Skeletal muscle tissue (tissue), 4 donors: Measurements from ENCODE around the gene DPYSL5. TPM values are rescaled to one million over a fixed set of nuclear protein-coding genes. Genes with fewer than 3 reads are reported as not detected.

Experiments used
- H3K27ac ChIP-seq: one replicate; pipeline ENCODE4 v1.7.0; 2013; ENCODE audit warnings: mild to moderate bottlenecking, low read depth, low read length, inconsistent platforms
- H3K27me3 ChIP-seq, 3 donors: one replicate each; pipeline ENCODE4 v1.7.0; 2013; ENCODE audit warnings: low read length in 3 of 3; ENCODE audit not compliant: control insufficient read depth in 3 of 3, insufficient read depth in 3 of 3
- H3K36me3 ChIP-seq, 3 donors: one replicate each; pipeline ENCODE4 v1.7.0; 2013; ENCODE audit warnings: low read length in 3 of 3; ENCODE audit not compliant: control insufficient read depth in 3 of 3, insufficient read depth in 3 of 3
- H3K4me1 ChIP-seq, 3 donors: one replicate each; pipeline ENCODE4 v1.7.0; 2013; ENCODE audit warnings: low read length in 3 of 3, mild to moderate bottlenecking in 3 of 3; ENCODE audit not compliant: control insufficient read depth in 3 of 3, insufficient read depth in 3 of 3
- H3K4me3 ChIP-seq, 3 donors: one replicate each; pipeline ENCODE4 v1.7.0; 2013; ENCODE audit warnings: low read length in 3 of 3
- H3K9ac ChIP-seq, 3 donors: one replicate each; pipeline ENCODE4 v1.7.0; 2013; ENCODE audit warnings: low read length in 3 of 3, mild to moderate bottlenecking in 3 of 3, moderate library complexity in 2 of 3, low read depth in 1 of 3
- H3K9me3 ChIP-seq, 3 donors: one replicate each; pipeline ENCODE4 v1.7.0; 2013; ENCODE audit warnings: low read length in 3 of 3; ENCODE audit not compliant: control insufficient read depth in 3 of 3
- total RNA-seq: library from RNA; depleted of rRNA; stranded (reverse); fragments of >200 nt; gene quantifications from one replicate; pipeline ENCODE4 v1.2.3, GENCODE V29; 2014
- donor health status: Osteomylitis.

DPYSL5 gene
- total RNA-seq, 1 donor from 2014 or later = 3.7 TPM

DNA sequence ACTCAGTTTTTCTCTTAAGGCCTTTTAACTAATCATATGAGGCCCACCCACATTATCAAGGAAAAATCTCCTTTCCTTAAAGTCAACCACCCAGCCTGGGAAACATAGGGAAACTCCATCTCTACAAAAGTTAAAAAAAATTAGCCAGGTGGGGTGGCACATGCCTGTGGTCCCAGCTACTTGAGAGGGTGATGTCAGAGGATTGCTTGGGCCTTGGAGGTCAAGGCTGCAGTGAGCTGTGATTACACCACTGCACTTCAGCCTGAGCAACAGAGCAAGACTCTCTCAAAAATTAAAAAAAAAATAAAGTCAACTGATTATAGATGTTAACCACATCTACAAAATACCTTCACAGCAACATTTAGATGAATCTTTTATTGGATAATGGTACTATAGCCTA lies 5.8 kb downstream of the DPYSL5 start:
- H3K9ac ChIP-seq = no peak overlapping the region
- no peaks in the 10 kb centered on the region for H3K36me3 ChIP-seq
- H3K9me3 ChIP-seq = no peaks in the 10 kb centered on the region
- peaks cover 19 to 32% (median 25%) of the 10 kb centered on the region in 3 donors for H3K27me3 ChIP-seq
- no peak overlapping the region for H3K4me3 ChIP-seq
- H3K27ac ChIP-seq = no peak overlapping the region
- peaks cover 14 to 30% (median 22%) of the 10 kb centered on the region in 3 donors for H3K4me1 ChIP-seq

DNA sequence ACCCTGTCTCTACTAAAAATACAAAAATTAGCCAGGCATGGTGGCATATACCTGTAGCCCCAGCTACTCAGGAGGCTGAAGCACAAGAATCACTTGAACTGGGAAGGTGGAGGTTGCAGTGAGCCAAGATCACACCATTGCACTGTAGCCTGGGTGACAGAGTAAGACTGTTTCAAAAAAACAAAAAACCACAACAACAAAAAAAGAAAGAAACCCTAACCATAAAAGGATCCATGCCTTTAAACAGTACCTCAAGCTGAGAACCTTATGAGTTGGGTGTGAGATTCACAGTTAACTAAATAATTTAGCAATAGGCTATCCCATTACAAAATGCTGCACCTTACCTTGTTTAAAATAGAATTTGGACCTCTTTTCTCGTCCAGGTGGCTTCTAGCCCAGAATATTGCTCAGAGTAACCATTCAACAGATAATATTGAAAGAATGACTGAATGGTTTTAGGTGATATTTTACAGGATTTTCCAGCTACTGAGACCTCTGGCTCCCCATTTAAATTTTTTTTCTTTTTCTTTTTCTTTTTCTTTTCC lies 6.4 kb downstream of the DPYSL5 start:
- Histone ChIP-seq H3K27me3 (peaks cover 13 to 26% (median 20%) of the 10 kb centered on the region in 3 donors), H3K4me3 (no peak overlapping the region), H3K27ac (no peak overlapping the region), H3K4me1 (peaks cover 8 to 24% (median 16%) of the 10 kb centered on the region in 3 donors), H3K9me3 (no peaks in the 10 kb centered on the region), H3K9ac (no peak overlapping the region), H3K36me3 (no peaks in the 10 kb centered on the region)

DNA sequence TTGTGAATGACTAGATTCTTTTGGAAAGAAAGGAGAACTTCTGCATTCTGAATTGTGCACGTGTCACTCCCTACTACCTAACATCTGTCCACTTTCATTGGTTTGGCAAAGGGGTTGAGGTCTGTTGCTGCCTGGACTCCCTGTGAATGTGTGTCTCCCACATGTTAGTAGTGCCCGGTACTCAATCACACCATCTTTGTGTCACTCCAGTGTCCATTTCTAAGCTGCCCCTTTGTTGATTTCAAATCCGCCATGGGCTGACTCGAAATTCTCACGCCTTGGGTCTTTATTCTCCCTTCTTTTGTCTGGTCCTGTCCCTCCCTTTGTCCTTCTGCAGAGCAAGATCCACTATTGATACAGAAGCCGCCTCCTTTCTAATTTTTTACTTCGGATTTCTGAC lies 7.5 kb downstream of the DPYSL5 start:
- H3K9ac ChIP-seq = no peak overlapping the region
- peaks cover 4 to 14% (median 9%) of the 10 kb centered on the region in 3 donors for H3K4me1 ChIP-seq
- H3K9me3 ChIP-seq = no peaks in the 10 kb centered on the region
- H3K4me3 ChIP-seq = no peak overlapping the region
- H3K27ac ChIP-seq = no peak overlapping the region
- no peaks in the 10 kb centered on the region for H3K36me3 ChIP-seq
- peaks cover 2 to 15% (median 8%) of the 10 kb centered on the region in 3 donors for H3K27me3 ChIP-seq

GRCh38 chr2:26859622-26860021 lies 11.7 kb downstream of the DPYSL5 start:
- peaks cover 10 to 16% (median 11%) of the 10 kb centered on the region in 3 donors for H3K4me1 ChIP-seq
- H3K36me3 ChIP-seq = no peaks in the 10 kb centered on the region
- no peak overlapping the region for H3K4me3 ChIP-seq
- H3K27me3 ChIP-seq = peaks cover 0 to 3% (median 0%) of the 10 kb centered on the region in 3 donors
- no peak overlapping the region for H3K27ac ChIP-seq
- no peak overlapping the region for H3K9ac ChIP-seq
- no peaks in the 10 kb centered on the region for H3K9me3 ChIP-seq

DNA sequence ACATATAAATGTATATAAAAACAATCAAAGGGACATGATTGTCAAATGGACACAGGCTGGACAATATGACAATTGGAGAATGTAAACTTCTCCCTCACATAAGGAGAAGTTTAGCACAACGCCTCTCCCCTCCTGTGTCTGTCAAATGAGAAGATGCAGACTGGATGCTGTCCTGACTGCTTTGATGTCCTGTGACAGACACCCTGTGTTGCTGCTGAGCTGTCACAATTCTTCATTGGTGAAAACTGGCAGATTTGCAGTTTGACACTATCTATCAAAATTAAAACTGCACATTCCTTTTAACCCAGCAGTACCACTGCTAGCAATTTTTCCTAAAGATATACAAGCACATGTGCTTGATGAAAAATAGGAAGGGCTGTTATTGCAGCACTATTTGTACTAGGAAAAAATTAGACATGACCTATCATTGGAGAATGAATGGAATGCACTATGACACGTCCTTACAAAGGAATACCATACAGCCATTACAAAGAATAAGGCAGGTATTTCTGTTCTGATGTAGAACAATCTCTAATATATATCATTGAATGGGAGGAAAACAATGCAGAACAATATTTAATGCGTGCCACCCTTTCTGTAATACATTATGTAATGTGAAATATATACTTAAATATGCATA lies 12.4 kb downstream of the DPYSL5 start:
- no peak overlapping the region for H3K9ac ChIP-seq
- H3K27ac ChIP-seq = no peak overlapping the region
- no peaks in the 10 kb centered on the region for H3K36me3 ChIP-seq
- no peaks in the 10 kb centered on the region for H3K9me3 ChIP-seq
- peaks cover 0 to 3% (median 0%) of the 10 kb centered on the region in 3 donors for H3K27me3 ChIP-seq
- no peak overlapping the region for H3K4me3 ChIP-seq
- peaks cover 10 to 16% (median 11%) of the 10 kb centered on the region in 3 donors for H3K4me1 ChIP-seq

DNA sequence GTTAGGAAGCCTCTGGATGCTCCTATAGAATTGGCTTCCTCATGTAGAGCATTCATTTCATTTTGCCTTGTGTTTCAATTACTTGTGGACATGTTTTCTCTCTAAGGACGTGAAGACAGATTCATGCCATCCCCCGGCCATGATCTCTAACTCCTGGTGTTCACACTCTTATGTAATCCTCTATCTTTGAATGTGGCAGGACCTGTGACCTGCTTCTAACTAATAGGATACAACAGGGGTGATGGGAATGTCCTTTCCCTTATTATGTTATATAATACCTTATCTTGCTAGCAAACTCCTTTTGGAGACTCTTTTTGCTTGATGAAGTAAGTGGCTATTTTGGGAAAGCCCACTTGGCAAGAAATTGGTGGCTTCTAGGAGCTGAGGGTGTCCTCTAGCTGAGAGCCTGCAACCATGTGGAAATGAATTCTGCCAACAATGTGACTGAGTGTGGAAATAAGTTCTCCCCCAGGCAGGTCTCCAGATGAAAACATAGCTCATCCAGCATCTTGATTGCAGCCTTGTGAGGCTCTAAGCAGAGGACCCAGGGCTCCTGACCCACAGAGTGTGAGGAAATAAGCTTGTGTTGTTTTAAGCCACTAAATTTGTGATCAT lies 13.8 kb downstream of the DPYSL5 start:
- Histone ChIP-seq H3K27me3 (peaks cover 0 to 3% (median 0%) of the 10 kb centered on the region in 3 donors), H3K4me3 (no peak overlapping the region), H3K9me3 (no peaks in the 10 kb centered on the region), H3K9ac (no peak overlapping the region), H3K4me1 (peaks cover 10 to 16% (median 11%) of the 10 kb centered on the region in 3 donors), H3K36me3 (no peaks in the 10 kb centered on the region), H3K27ac (peak overlapping the region; percentile 1)

- Histone ChIP-seq H3K9ac (no peak overlapping the region), H3K4me1 (peaks cover 10 to 16% (median 11%) of the 10 kb centered on the region in 3 donors), H3K4me3 (no peak overlapping the region), H3K27ac (no peak overlapping the region), H3K27me3 (no peaks in the 10 kb centered on the region), H3K36me3 (no peaks in the 10 kb centered on the region), H3K9me3 (no peaks in the 10 kb centered on the region)
Observed at GRCh38 chr2:26864226-26864625, 16.3 kb downstream of the DPYSL5 start.

- no peaks in the 10 kb centered on the region for H3K36me3 ChIP-seq
- H3K9ac ChIP-seq = no peak overlapping the region
- no peak overlapping the region for H3K27ac ChIP-seq
- H3K4me1 ChIP-seq = peaks cover 10 to 16% (median 11%) of the 10 kb centered on the region in 3 donors
- no peaks in the 10 kb centered on the region for H3K9me3 ChIP-seq
- no peak overlapping the region for H3K4me3 ChIP-seq
- H3K27me3 ChIP-seq = no peaks in the 10 kb centered on the region
Observed at GRCh38 chr2:26864646-26865045, 16.7 kb downstream of the DPYSL5 start.

DNA sequence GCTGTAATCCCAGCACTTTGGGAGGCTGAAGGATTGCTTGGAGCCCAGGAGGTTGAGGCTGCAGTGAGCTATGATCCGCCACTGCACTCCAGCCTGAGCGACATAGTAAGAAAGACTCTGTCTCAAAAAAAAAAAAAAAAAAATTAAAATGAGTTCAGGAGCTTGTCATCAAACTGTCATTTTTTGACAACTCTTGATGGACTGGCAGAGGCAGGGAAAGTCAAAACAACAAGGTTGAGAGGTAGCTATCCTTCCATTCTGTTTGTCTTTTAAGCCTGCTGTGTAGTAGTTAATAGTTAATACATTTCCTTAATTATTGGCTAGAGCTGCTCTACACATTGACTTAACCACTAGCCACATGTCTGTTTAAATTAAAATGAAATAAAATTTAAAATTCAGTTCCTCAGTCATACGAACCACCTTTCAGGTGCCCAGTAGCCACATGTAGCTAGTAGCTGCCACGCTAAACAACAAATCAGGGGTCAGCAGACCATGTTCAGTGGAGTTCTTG lies 22.7 kb downstream of the DPYSL5 start:
- Histone ChIP-seq H3K36me3 (no peaks in the 10 kb centered on the region), H3K27ac (no peak overlapping the region), H3K9ac (no peak overlapping the region), H3K27me3 (peaks cover 0 to 6% (median 0%) of the 10 kb centered on the region in 3 donors), H3K9me3 (no peaks in the 10 kb centered on the region), H3K4me3 (no peak overlapping the region), H3K4me1 (no peaks in the 10 kb centered on the region)
